ENCODE data around the gene LPCAT4.
A peak's percentile ranks its signal among the peaks of the same experiment; 100 is the strongest.
"Not testable (repeated sequence)": the region's sequence is repeated elsewhere in the genome, so short reads cannot be mapped to it uniquely, and the experiment has no call there.

Gene LPCAT4

DNA sequence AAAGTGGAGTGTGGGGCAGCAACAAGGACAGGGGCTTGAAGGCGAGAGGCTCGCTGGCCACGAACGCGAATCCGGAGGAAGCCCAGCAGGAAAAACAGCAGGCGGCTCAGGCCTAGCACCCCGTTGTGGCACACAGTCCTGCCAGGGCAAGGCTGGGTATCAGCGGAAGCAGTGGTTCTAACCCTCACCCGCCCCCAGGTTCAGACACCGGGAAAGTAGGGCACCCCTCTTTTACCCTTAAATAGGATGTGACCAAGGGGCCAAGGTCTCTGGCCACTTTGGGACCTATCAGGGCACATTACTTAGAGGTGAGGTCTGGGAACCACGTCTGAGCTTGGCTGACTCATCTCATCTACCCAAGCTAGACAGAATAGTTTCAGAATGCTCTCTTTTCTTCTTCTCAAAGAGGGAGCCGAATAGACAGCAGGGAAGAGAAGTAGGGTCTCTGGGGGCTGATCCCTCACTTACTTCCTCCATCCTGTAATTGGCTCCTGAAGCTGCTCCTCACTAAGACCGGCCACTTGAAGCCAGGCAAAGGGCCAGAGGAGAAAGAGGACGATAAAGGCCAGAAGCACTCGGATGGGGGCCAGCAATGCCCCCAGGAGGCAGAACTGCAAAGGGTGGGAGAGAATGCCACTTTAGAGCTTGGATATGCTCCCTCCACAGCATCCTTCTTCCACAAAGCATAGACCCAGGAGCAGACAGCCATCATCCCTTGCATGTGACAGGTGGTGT, 1.7 kb downstream of the LPCAT4 start:
- no peak for DNase-seq (ENCODE audit: extremely low read depth in 1 of 2, low read depth in 1 of 2)

DNA sequence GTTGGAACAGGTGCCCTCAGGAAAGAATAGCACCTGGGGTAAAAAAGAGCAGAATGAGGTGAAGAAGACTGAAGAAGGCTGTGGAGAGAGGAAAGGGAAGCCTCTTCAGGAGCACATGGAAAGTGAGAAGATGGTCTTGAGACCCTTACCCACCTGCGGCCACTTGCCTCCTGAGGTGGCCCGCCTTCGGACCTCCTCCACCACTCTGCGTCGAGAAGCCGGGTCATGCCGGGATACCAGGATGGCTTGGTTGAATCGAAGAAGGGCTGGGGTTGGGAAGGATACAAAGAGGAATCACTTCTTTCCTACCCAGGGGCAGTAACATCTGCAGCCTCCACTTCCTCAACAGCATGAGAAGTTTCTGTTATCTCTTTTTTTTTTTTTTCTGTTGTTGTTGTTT, 3.0 kb downstream of the LPCAT4 start:
- no peak for DNase-seq (ENCODE audit: extremely low read depth in 1 of 2, low read depth in 1 of 2)

DNA sequence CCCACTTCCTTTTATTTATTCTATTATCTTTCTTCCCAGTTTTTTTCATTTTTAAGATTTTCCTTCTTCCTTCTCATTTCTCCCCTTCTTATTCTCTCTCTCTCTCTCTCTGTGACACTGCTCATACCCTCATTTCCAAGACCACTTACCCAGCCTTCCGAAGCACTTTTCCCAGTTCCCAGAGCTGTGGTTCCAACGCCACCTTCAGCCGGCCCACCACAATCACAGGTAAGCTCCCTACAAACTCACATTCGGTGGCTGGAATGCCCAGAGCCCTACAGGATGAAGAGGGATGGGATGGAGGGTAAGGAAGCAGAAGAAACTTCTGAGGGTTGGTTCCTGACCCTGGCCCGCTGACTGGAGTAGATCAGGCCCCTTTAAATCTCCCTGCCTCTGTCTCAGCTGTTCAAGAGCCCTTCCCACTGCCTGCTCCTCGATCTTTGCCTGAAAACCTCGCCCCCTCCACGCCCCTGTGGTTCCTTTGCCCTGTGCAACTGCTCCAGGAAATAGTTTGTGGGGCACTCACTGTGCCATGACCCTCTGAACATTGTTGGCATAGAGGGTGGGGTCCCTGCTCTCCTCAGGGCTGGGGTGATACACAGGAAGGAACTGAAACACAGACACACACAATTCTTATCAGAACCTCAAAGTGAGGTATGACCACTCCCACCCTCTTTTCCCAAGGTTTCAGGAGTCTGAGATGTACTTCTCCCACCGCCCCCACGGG, 4.8 kb downstream of the LPCAT4 start:
- DNase-seq (ENCODE audit: extremely low read depth in 1 of 2, low read depth in 1 of 2): no peak

DNA sequence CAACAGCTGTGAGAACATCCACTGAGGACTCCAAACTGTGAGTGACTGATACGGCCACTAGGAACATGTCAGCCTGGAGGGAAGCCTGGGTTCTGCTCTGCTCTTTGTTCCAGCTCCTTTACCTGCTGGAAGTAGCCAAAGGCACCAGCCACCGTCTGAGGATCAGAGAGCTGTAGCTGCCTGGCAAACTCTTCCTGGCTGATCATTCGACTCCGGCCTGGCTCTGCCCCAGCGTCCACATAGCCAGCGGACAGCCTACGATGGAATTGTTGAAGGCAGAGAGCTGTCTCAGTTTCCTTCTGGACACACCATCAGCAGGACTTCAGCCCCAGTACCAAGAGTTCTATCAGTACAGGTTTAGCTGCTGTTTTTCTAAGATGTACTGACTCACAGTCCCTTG, 5.7 kb downstream of the LPCAT4 start:
- no peak for DNase-seq (ENCODE audit: extremely low read depth in 1 of 2, low read depth in 1 of 2)

DNA sequence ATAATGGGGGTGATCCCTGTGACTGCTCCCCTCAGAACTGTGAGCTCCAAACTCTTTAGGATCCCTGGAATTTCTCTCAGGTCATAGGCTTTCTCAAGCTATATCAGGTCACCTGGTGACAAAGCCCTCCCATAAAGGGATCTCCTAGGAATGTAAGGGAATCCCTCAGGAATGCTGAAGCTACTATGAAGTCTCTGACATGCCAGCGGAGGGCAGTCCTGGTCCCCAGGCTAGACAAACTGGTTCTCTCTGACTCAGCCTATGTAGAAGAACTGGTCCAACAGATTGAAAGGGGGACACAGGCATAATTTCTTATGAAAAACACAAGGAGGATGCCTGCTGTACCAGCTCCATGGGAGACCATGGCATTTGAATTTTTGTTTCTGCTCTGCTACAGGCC, 6.7 kb downstream of the LPCAT4 start:
- DNase-seq (ENCODE audit: extremely low read depth in 1 of 2, low read depth in 1 of 2): no peak

DNA sequence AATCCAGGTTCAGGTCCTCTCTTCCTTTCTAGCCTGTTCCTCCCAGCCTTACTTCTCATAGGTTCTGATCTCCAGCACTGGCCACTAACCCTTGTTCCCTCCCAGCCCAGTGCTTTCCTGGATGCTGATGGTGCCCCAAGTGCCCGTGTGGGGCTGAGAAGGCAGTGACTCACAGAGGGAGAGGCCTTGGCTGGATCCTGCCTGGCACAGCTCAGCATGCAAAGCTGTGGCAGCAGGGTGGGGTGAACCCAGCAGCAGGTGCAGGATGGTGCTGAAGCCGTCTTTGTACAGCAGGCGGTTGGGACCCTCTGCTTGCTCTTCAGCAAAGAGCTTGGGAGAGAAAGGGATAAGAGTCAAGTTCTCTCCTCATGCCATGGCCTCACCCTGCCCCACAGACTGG, 7.6 kb downstream of the LPCAT4 start:
- DNase-seq (ENCODE audit: extremely low read depth in 1 of 2, low read depth in 1 of 2): no peak

DNA sequence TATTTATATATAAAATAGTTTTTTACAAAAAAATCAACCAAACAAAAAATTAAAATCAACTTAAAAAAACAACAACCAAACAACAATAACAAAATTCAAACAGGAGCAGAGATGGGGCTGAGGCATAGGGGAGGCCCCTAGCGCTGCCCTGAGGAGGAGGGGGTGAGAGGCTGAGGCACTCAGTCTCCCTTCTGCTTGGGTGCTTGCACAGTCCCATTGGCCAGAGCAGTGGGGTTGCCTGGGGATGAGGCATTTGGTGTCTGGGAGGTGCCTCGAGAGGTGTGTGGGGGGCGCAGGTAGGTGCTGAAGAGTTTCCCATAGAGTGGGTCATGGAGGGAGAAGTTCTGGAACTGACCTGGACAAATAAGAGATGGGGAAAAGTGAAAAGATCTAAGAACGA, 8.0 kb downstream of the LPCAT4 start:
- DNase-seq (ENCODE audit: extremely low read depth in 1 of 2, low read depth in 1 of 2): no peak

DNA sequence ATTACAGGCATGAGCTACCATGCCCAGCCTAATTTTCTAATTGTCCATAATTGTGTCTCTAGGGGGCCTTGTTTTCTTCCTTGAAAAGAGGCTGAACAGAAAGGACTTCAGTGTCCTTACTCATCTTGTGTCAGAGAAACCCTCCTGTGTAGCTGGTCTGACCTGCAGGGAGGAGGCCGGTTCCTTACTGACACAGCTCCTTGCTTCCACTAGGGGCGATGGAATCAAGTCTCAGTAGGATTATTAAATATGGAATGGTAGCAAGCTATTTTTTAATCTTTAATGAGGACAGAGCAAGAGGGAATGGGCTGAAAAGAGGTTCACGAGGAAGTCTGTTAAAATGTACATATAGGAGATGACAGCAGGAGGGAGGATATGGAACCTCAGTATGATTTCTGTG, 8.6 kb downstream of the LPCAT4 start:
- no peak for DNase-seq (ENCODE audit: extremely low read depth in 1 of 2, low read depth in 1 of 2)

DNA sequence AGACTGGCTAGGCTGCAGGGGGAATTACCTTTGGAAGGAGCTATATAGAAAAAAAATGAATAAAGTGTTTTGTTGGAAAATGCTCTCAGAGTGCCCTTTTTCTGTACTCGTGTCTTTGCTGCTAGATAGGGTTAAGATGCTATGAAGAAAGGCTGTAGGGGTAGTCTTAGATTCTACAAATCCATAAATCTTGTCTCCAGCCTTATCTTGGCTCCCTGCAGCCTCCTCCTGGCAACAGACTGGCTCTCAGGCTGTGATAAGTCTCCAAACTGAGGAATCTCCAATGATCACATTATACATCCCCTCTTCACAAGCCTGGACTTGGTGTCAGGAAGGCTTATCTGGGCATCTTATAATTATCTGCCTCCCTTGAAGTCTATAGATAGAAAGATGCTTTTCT, 9.3 kb downstream of the LPCAT4 start:
- no peak for DNase-seq (ENCODE audit: extremely low read depth in 1 of 2, low read depth in 1 of 2)

DNA sequence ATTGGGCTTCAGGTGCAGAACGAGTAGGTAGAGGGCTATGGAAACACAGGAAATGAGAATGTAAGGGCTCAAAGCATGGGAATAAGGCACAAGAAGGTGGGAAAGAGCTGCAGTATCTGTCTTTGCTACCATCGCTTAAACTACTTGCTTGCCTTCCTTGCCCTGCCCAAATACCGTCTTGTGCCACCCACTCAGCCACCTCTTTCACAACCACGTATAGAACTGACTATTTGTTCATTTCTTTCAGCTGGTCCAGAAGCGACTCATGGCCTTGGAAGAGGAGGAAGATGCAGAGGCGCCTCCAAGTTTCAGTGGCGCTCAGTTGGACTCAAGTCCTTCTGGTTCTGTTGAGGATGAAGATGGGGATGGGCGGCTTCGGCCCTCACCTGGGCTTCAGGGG, 11.8 kb downstream of the LPCAT4 start:
- no peak for DNase-seq (ENCODE audit: extremely low read depth in 1 of 2, low read depth in 1 of 2)

DNA sequence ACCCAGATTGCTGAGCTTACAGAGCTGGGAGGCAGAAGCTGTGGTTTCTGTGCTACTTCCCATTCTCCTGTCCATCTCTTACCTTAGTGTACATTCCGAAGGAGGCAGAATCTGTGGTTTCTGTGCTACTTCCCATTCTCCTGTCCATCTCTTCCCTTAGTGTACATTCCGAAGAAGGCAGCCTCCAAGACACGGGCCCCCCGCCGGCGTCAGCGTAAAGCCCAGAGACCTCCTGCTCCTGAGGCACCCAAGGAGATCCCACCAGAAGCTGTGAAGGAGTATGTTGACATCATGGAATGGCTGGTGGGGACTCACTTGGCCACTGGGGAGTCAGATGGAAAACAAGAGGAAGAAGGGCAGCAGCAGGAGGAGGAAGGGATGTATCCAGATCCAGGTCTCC, 12.7 kb downstream of the LPCAT4 start:
- DNase-seq (ENCODE audit: extremely low read depth in 1 of 2, low read depth in 1 of 2): no peak

DNA sequence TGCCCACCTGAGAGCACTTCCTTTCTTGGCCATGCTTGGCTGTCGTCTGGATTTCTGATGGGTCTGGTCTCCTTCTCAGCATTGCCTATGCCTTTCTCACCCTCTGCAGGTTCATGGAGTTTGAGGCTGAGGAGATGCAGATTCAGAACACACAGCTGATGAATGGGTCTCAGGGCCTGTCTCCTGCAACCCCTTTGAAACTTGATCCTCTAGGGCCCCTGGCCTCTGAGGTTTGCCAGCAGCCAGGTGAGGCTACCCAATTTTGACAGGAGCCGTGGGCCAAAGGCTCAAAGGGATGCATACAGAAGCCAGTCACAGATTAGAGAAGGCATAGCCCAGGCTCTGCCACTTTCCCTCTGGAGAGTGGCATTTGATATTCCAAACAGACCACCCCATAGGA, 13.4 kb downstream of the LPCAT4 start:
- no peak for DNase-seq (ENCODE audit: extremely low read depth in 1 of 2, low read depth in 1 of 2)

DNA sequence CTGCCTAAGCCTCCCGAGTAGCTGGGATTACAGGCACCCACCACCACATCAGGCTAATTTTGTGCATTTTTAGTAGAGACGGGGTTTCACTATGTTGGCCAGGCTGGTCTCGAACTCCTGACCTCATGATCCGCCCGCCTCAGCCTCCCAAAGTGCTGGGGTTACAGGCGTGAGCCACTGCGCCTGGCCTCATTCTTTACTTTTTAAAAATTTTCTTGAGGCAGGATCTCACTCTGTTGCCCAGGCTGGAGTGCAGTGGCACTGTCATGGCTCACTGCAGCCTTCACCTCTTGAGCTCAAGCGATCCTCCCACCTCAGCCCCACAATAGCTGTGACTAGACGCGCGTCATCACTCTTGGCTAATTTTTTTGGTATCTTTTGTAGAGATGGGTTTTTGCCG, 14.0 kb downstream of the LPCAT4 start:
- DNase-seq (ENCODE audit: extremely low read depth in 1 of 2, low read depth in 1 of 2): not testable (repeated sequence)

DNA sequence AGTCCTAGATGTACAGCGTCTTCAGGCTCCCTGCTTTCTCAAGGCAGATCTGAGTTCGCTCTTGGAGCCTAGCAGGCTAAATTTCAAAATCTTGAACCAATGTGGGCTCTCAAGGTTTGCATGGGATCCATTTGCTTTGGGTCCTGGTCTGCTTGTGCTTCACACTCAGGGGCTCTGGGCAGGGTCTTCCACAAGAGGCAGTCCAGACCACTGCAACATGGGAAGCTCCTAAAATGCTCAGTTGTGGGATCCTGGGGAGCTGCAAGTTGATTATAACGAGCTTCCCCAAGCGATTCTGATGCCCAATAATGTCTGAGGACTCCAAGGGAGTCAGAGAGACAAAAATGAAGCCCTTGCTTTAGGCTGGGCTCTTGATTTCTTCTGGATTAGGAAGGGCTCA, 17.2 kb downstream of the LPCAT4 start:
- DNase-seq (ENCODE audit: extremely low read depth in 1 of 2, low read depth in 1 of 2): no peak

DNA sequence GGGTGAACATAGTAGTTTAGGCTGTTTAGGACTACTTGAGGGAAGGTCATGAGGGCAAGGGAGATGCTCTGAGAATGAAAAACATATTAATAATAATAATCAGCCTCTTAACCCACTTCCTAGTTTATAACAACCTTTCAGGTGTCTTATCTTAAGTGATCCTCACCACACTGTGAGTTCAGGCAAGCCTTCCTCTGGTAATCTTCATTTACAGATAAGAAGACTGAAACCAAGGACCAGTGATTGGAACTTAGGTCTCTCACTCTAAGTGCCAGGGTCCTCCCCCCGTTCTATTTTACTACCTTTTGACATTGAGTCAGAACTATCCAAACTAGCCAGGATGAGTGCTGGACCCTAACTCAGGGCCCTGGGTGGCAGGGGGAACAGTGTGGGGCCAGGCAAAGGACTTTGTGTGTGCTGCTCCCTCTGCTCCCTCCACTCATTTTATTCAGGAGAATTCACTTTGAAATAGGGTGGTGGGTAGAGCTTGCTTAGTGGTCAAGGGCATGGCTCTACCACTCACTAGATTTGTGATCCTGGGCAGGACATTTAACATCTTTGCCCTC, 18.2 kb downstream of the LPCAT4 start:
- no peak for DNase-seq (ENCODE audit: extremely low read depth in 1 of 2, low read depth in 1 of 2)

DNA sequence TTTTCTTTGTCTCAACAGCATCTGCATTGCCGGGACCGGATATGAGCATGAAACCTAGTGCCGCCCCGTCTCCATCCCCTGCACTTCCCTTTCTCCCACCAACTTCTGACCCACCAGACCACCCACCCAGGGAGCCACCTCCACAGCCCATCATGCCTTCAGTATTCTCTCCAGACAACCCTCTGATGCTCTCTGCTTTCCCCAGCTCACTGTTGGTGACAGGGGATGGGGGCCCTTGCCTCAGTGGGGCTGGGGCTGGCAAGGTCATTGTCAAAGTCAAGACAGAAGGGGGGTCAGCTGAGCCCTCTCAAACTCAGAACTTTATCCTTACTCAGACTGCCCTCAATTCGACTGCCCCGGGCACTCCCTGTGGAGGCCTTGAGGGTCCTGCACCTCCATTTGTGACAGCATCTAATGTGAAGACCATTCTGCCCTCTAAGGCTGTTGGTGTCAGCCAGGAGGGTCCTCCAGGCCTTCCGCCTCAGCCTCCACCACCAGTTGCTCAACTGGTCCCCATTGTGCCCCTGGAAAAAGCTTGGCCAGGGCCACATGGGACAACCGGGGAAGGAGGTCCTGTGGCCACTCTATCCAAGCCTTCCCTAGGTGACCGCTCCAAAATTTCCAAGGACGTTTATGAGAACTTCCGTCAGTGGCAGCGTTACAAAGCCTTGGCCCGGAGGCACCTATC, 18.9 kb downstream of the LPCAT4 start:
- no peak for DNase-seq (ENCODE audit: extremely low read depth in 1 of 2, low read depth in 1 of 2)

DNA sequence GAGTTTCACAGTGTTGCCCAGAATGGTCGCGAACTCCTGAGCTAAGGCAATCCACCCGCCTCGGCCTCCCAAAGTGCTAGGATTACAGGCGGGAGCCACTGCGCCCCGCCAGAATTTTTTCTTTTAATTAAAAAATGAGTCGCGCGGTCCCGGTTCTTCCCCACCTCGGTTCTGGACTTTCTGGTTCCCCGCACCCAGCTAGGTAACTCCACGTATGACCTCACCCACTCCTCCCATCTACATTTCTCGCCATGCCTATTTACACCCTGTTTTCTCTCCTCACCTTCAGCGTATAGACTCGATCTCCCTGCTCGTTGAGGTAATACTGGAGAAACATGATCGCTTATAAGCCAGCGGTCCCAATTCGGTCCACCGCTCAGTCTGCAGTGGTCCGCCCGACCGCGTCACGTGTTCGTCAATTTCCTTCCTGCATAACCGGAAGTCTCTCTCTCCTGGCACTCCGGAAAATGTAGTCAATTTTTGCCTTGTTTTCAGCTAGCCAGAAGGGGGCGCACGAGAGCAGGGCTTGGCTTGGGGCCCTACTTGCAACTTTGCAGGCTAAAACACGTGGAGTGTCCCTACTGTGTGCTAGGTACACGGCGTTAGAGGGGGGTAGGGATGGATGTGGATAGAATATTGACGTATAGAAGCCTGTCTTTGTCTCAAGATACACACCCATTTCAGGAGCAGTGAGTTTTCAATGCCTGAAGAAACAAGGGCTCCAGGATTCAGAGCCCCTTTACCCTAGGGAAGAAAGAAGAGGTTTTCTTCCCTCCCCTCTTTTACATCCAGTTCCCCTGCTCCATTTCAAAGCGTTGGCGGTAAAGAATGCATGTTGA, 24.0 kb downstream of the LPCAT4 start, which contains the start of the genes NOP10 and NUTM1:
TSS of gene NOP10 (minus strand) at position 400 of the 839 bp plus-strand sequence. CDS start at position 337, 63 bp downstream.
TSS of gene NUTM1 (plus strand) at position 579 of the 839 bp plus-strand sequence. CDS start 382 bp downstream, outside the sequence.
- peak; percentile 83 to 90 for DNase-seq (ENCODE audit: extremely low read depth in 1 of 2, low read depth in 1 of 2)

DNA sequence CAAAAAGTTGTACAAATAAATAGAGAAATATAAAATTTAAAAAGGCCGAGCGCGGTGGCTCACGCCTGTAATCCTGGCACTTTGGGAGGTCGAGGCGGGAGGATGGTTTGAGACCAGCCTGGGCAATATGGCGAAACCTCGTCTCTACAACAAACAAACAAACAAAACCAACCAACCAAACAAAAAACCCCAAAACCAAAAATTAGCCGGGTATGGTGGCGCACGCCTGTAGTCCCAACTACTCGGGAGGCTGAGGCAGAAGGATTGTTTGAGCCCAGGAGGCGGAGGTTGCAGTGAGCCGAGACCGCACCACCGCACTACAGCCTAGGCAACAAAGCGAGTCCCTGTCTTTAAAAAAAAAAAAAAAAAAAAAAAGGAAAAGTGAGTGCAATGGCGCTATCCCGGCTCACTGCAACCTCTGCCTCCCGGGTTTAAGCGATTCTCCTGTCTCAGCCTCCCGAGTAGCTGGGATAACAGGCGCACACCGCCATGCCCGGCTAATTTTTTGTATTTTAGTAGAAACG, 24.7 kb downstream of the LPCAT4 start:
- not testable (repeated sequence) for DNase-seq (ENCODE audit: extremely low read depth in 1 of 2, low read depth in 1 of 2)

DNA sequence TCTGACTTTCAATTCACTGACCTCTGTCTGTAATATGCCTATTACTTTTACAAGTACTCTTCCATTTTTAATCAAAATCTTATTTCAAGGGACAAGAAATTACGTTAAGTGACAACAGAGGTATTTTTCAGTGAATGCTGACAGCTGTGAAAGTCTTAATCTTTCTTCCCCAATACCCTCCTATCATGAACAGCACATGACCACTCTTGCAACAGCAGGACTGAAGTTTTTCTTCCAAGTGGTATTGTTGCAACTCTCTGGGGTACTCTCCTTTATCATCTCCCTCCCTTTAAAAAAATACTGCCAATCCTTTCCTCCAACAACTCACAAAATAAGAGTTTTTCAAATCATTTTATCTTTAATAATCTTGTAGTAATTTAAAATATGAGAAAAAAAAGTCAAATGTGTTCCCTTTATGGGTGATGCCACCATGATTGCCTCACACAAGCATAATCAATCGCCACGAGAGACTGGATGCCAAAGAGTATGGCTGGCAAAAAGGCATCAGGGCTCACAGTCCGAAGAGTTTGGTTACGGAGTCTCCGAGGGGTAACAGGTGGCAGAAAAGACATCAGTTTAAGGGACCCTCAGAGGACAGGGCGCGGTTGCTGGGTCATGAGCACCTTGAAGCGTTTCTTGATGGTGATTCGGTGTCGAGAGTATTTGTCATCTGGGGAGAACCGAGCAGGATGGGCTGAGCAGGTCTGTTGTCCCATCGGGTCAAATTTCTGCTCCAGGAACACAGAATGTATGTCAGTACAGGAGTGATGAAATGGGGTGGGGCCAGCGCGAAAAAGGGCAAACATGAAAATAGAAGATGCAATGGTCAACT, 25.4 kb downstream of the LPCAT4 start:
- DNase-seq (ENCODE audit: extremely low read depth in 1 of 2, low read depth in 1 of 2): no peak
